H9 (cell line): ENCODE results near the gene MUS81. TPM values are rescaled to one million over a fixed set of nuclear protein-coding genes. Genes with fewer than 3 reads are reported as not detected.
A peak's percentile ranks its signal among the peaks of the same experiment; 100 is the strongest.

Experiments
- DNase-seq: peaks from one replicate; pipeline ENCODE4 v3.0.0-alpha.2; 2017
- H2AFZ ChIP-seq: one replicate; pipeline ENCODE4 v1.6.1; 2013; ENCODE audit warnings: mild to moderate bottlenecking, low read length, control low read depth, moderate library complexity
- H2AK5ac ChIP-seq: 2 replicates; pipeline ENCODE4 v1.6.1; 2013; ENCODE audit warnings: low read length, control low read depth, mixed read lengths; ENCODE audit not compliant: insufficient read length
- H2BK120ac ChIP-seq: one replicate; pipeline ENCODE4 v1.6.1; 2013; ENCODE audit warnings: low read depth, mild to moderate bottlenecking, low read length, control low read depth, inconsistent platforms; ENCODE audit not compliant: poor library complexity, severe bottlenecking
- H2BK12ac ChIP-seq: 2 replicates; pipeline ENCODE4 v1.6.1; 2013; ENCODE audit warnings: low read length, control low read depth, mixed read lengths, low read depth; ENCODE audit not compliant: insufficient read length
- H2BK15ac ChIP-seq: 2 replicates; pipeline ENCODE4 v1.6.1; 2013; ENCODE audit warnings: low read depth, low read length, control low read depth
- H2BK20ac ChIP-seq: one replicate; pipeline ENCODE4 v1.6.1; 2013; ENCODE audit warnings: low read depth, mild to moderate bottlenecking, low read length, control low read depth, inconsistent platforms; ENCODE audit not compliant: poor library complexity, severe bottlenecking
- H2BK5ac ChIP-seq: 2 replicates; pipeline ENCODE4 v1.6.1; 2013; ENCODE audit warnings: low read length, control low read depth, mixed read lengths; ENCODE audit not compliant: insufficient read length
- H3K14ac ChIP-seq: 2 replicates; pipeline ENCODE4 v1.6.1; 2013; ENCODE audit warnings: low read length, control low read depth; ENCODE audit not compliant: insufficient read depth
- H3K18ac ChIP-seq: 2 replicates; pipeline ENCODE4 v1.6.1; 2013; ENCODE audit warnings: low read depth, mild to moderate bottlenecking, mixed read lengths, low read length, control low read depth; ENCODE audit not compliant: insufficient read length
- H3K23ac ChIP-seq: 2 replicates; pipeline ENCODE4 v1.6.1; 2013; ENCODE audit warnings: low read length, control low read depth, mixed read lengths, low read depth; ENCODE audit not compliant: insufficient read length
- H3K23me2 ChIP-seq: 2 replicates; pipeline ENCODE4 v1.6.1; 2013; ENCODE audit warnings: low read depth, mild to moderate bottlenecking, mixed read lengths, low read length, control low read depth; ENCODE audit not compliant: insufficient read length, poor library complexity, severe bottlenecking
- H3K27ac ChIP-seq: 2 replicates; pipeline ENCODE4 v1.5.1; 2013; ENCODE audit warnings: low read length, control low read depth, mixed read lengths, low read depth; ENCODE audit not compliant: insufficient read length
- H3K27me3 ChIP-seq: 2 replicates; pipeline ENCODE4 v1.6.1; 2013; ENCODE audit warnings: low read length, control low read depth, inconsistent platforms; ENCODE audit not compliant: insufficient read depth
- H3K4ac ChIP-seq: 2 replicates; pipeline ENCODE4 v1.6.1; 2013; ENCODE audit warnings: low read depth, mild to moderate bottlenecking, control low read depth, inconsistent platforms, low read length, moderate library complexity
- H3K4me1 ChIP-seq: 2 replicates; pipeline ENCODE4 v1.6.1; 2013; ENCODE audit warnings: low read length, control low read depth, inconsistent platforms; ENCODE audit not compliant: insufficient read depth
- H3K4me2 ChIP-seq: 2 replicates; pipeline ENCODE4 v1.6.1; 2013; ENCODE audit warnings: low read length, control low read depth, mixed read lengths; ENCODE audit not compliant: insufficient read length, insufficient read depth
- H3K56ac ChIP-seq: 2 replicates; pipeline ENCODE4 v1.6.1; 2013; ENCODE audit warnings: low read depth, mild to moderate bottlenecking, mixed read lengths, low read length, control low read depth; ENCODE audit not compliant: insufficient read length
- H3K79me1 ChIP-seq: 2 replicates; pipeline ENCODE4 v1.6.1; 2013; ENCODE audit warnings: low read depth, mild to moderate bottlenecking, moderate library complexity, low read length, control low read depth, inconsistent platforms; ENCODE audit not compliant: insufficient read depth, poor library complexity, severe bottlenecking
- H3K79me2 ChIP-seq: 2 replicates; pipeline ENCODE4 v1.6.1; 2013; ENCODE audit warnings: low read length, control low read depth, inconsistent platforms; ENCODE audit not compliant: insufficient read depth
- H3K9ac ChIP-seq: 2 replicates; pipeline ENCODE4 v1.6.1; 2013; ENCODE audit warnings: low read length, control low read depth, mixed read lengths; ENCODE audit not compliant: insufficient read length; ENCODE audit errors: extremely low read depth
- H3K9me3 ChIP-seq: one replicate; pipeline ENCODE4 v1.6.1; 2013; ENCODE audit warnings: low read depth, low read length, inconsistent platforms; ENCODE audit not compliant: control insufficient read depth
- H3T11ph ChIP-seq: one replicate; pipeline ENCODE4 v1.6.1; 2013; ENCODE audit warnings: mild to moderate bottlenecking, low read length, control low read depth, inconsistent platforms
- H4K20me1 ChIP-seq: one replicate; pipeline ENCODE4 v1.6.1; 2013; ENCODE audit not compliant: control insufficient read depth, insufficient read length, insufficient read depth
- H4K5ac ChIP-seq: 2 replicates; pipeline ENCODE4 v1.6.1; 2013; ENCODE audit warnings: low read depth, mild to moderate bottlenecking, mixed read lengths, low read length, control low read depth; ENCODE audit not compliant: insufficient read length
- H4K8ac ChIP-seq: replicated peaks from 2 replicates; pipeline ENCODE4 v1.6.1; 2013; ENCODE audit warnings: low read length, control low read depth, mixed read lengths, low read depth; ENCODE audit not compliant: insufficient read length
- H4K91ac ChIP-seq: 2 replicates; pipeline ENCODE4 v1.6.1; 2013; ENCODE audit warnings: low read depth, mild to moderate bottlenecking, moderate library complexity, mixed read lengths, low read length, control low read depth; ENCODE audit not compliant: insufficient read length
- H3K27ac Mint-ChIP-seq, 3 experiments: 2 replicates in 2 of 3; 3 replicates in 1 of 3; pipeline ENCODE4 v1.8.0; 2020 to 2021; ENCODE audit warnings: mixed read lengths in 3 of 3, mild to moderate bottlenecking in 1 of 3, moderate library complexity in 1 of 3
- H3K27me3 Mint-ChIP-seq: 2 replicates; pipeline ENCODE4 v1.8.0; 2021; ENCODE audit warnings: low read depth, mild to moderate bottlenecking, moderate library complexity, mixed read lengths
- H3K36me3 Mint-ChIP-seq, 3 experiments: 2 replicates in 2 of 3; 3 replicates in 1 of 3; pipeline ENCODE4 v1.8.0; 2020 to 2021; ENCODE audit warnings: low read depth in 3 of 3, mixed read lengths in 3 of 3; ENCODE audit not compliant: insufficient read depth in 1 of 3
- H3K4me1 Mint-ChIP-seq, 2 experiments: 2 replicates each; pipeline ENCODE4 v1.8.0; 2020; ENCODE audit warnings: mixed read lengths in 2 of 2
- H3K4me3 Mint-ChIP-seq, 2 experiments: 2 replicates in 1 of 2; 3 replicates in 1 of 2; pipeline ENCODE4 v1.8.0; 2020 to 2021; ENCODE audit warnings: mild to moderate bottlenecking in 2 of 2, mixed read lengths in 2 of 2, moderate library complexity in 1 of 2
- H3K9me3 Mint-ChIP-seq, 2 experiments: 2 replicates in 1 of 2; 3 replicates in 1 of 2; pipeline ENCODE4 v1.8.0; 2020; ENCODE audit warnings: mild to moderate bottlenecking in 2 of 2, mixed read lengths in 2 of 2, moderate library complexity in 1 of 2
- CTCF ChIP-seq: fragments of 200-600 bp; sonication (generic); conservative IDR thresholded peaks from 3 replicates; pipeline ENCODE4 v1.8.0; 2021; ENCODE audit warnings: antibody characterized with exemption, mild to moderate bottlenecking
- WGBS: extraction: QIAGEN DNeasy Blood & Tissue Kit; methylation state at CpG from one replicate; pipeline ENCODE4 v1.1.7; 2013; ENCODE audit warnings: missing lambda C conversion rate, low lambda C conversion rate, mixed read lengths; ENCODE audit not compliant: insufficient read length; ENCODE audit errors: extremely low coverage; 5-methylcytosine and 5-hydroxymethylcytosine counted together
- total RNA-seq: library from RNA; stranded (reverse); gene quantifications from 2 replicates; pipeline ENCODE4 v1.2.1, GENCODE V29; 2021

MUS81 gene
- total RNA-seq, 1 experiment from 2014 or later, result 49.2 TPM

- Histone ChIP-seq H2AFZ (no peak overlapping the region), H3K23ac (no peak overlapping the region), H3K9me3 (no peaks in the 10 kb centered on the region), H3K79me1 (no peaks in the 10 kb centered on the region), H4K91ac (no peak overlapping the region), H3K4me2 (no peak overlapping the region), H3T11ph (no peak overlapping the region), H3K56ac (no peak overlapping the region), H3K9ac (no peak overlapping the region), H2BK15ac (no peak overlapping the region), H3K4me1 (no peaks in the 10 kb centered on the region), H4K5ac (no peak overlapping the region), H3K14ac (no peak overlapping the region), H2BK12ac (no peak overlapping the region), H3K4ac (no peak overlapping the region), H2AK5ac (no peak overlapping the region), H4K20me1 (no peaks in the 10 kb centered on the region), H3K79me2 (no peaks in the 10 kb centered on the region), H3K27ac (no peak overlapping the region), H2BK120ac (no peak overlapping the region), H2BK5ac (no peak overlapping the region), H4K8ac (no peak overlapping the region), H2BK20ac (no peak overlapping the region), H3K18ac (no peak overlapping the region), H3K23me2 (peaks cover 15% of the 10 kb centered on the region), H3K27me3 (peaks cover 8% of the 10 kb centered on the region; the same call in 1 of the 2 replicates)
- Mint-ChIP-seq H3K4me3 (0 out of 5 replicates have a peak overlapping the region, but pooled peaks of 1 of the 2 experiments have one; percentile 19), H3K27ac (no peak overlapping the region), H3K4me1 (peaks cover 22 to 29% of the 10 kb centered on the region in 2 experiments), H3K27me3 (peaks cover 37% of the 10 kb centered on the region), H3K36me3 (peaks cover 0 to 37% (median 0%) of the 10 kb centered on the region in 3 experiments; a peak in 2 of 7 replicates), H3K9me3 (no peaks in the 10 kb centered on the region)
- WGBS, result no CpG with 5 or more reads among the region's 14 CpGs
- no peak for DNase-seq
- TF ChIP-seq CTCF, result no peak
Measured at GRCh38 chr11:65896034-65896999, 36.1 kb downstream of the MUS81 start.
